Nephron progenitor cell (in vitro differentiated cells): ENCODE measurements around the gene ODAD2.
A peak's percentile ranks its signal among the peaks of the same experiment; 100 is the strongest.
"Not testable (repeated sequence)": the region's sequence is repeated elsewhere in the genome, so short reads cannot be mapped to it uniquely, and the experiment has no call there.

Source experiments
- DNase-seq: peaks from one replicate; pipeline ENCODE4 v3.0.0; 2021
- H3K27ac Mint-ChIP-seq: 2 replicates; pipeline ENCODE4 v1.8.0; 2021; ENCODE audit warnings: mild to moderate bottlenecking, moderate library complexity, mixed read lengths
- H3K27me3 Mint-ChIP-seq: 2 replicates; pipeline ENCODE4 v1.8.0; 2021; ENCODE audit warnings: mild to moderate bottlenecking, low read depth, mixed read lengths; ENCODE audit not compliant: poor library complexity
- H3K36me3 Mint-ChIP-seq: 2 replicates; pipeline ENCODE4 v1.8.0; 2021; ENCODE audit warnings: low read depth, mixed read lengths
- H3K4me1 Mint-ChIP-seq: 2 replicates; pipeline ENCODE4 v1.8.0; 2021; ENCODE audit warnings: mixed read lengths
- H3K4me3 Mint-ChIP-seq: 2 replicates; pipeline ENCODE4 v1.8.0; 2021; ENCODE audit warnings: mild to moderate bottlenecking, moderate library complexity, mixed read lengths
- H3K9me3 Mint-ChIP-seq: 2 replicates; pipeline ENCODE4 v1.8.0; 2021; ENCODE audit warnings: mild to moderate bottlenecking, moderate library complexity, mixed read lengths
- TF ChIP-seq, protein P1 (sequence below): fragments of 200-600 bp; sonication (generic); IDR thresholded peaks from 2 replicates; pipeline ENCODE4 v1.5.0; 2021; ENCODE audit warnings: antibody characterized with exemption

The ODAD2 gene

DNA sequence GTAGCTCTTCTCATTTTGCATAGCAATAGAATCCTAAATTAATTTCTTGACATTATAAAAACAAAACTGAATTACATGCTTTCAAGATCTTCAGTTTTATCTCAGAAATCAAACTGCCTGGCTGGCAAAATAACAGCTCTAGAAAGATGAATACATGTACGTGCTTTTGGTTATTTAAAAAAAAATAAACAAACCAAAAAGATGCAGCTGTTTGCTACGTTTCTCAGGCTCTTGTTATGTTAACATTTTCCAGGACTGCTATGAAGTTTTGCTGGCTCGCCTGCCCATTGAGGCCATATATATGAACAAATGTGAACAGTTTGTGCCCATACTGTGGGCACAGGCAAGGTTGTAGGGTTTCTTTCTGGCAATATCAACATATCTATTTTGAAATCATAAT lies 86.6 kb downstream of the ODAD2 start:
- Mint-ChIP-seq H3K9me3 (peaks cover 6% of the 10 kb centered on the region), H3K4me3 (no peak overlapping the region), H3K36me3 (no peaks in the 10 kb centered on the region), H3K27me3 (peaks cover 5% of the 10 kb centered on the region), H3K4me1 (peaks cover 6% of the 10 kb centered on the region), H3K27ac (no peak overlapping the region)
- DNase-seq: no peak
- TF ChIP-seq, protein P1, sequence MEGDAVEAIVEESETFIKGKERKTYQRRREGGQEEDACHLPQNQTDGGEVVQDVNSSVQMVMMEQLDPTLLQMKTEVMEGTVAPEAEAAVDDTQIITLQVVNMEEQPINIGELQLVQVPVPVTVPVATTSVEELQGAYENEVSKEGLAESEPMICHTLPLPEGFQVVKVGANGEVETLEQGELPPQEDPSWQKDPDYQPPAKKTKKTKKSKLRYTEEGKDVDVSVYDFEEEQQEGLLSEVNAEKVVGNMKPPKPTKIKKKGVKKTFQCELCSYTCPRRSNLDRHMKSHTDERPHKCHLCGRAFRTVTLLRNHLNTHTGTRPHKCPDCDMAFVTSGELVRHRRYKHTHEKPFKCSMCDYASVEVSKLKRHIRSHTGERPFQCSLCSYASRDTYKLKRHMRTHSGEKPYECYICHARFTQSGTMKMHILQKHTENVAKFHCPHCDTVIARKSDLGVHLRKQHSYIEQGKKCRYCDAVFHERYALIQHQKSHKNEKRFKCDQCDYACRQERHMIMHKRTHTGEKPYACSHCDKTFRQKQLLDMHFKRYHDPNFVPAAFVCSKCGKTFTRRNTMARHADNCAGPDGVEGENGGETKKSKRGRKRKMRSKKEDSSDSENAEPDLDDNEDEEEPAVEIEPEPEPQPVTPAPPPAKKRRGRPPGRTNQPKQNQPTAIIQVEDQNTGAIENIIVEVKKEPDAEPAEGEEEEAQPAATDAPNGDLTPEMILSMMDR: no peak

- Mint-ChIP-seq H3K27me3 (peaks cover 5% of the 10 kb centered on the region), H3K4me1 (peaks cover 6% of the 10 kb centered on the region), H3K9me3 (peaks cover 6% of the 10 kb centered on the region), H3K27ac (no peak overlapping the region), H3K4me3 (no peak overlapping the region), H3K36me3 (no peaks in the 10 kb centered on the region)
- TF ChIP-seq, protein P1: no peak
- DNase-seq: no peak
Measured at GRCh38 chr10:27911539-27911938, 87.3 kb downstream of the ODAD2 start.

- H3K36me3 Mint-ChIP-seq: no peaks in the 10 kb centered on the region
Measured at GRCh38 chr10:27911011-27911410, 87.9 kb downstream of the ODAD2 start.

GRCh38 chr10:27908231-27908630 lies 90.6 kb downstream of the ODAD2 start:
- peaks cover 29% of the 10 kb centered on the region for H3K9me3 Mint-ChIP-seq
- H3K4me3 Mint-ChIP-seq: no peak overlapping the region
- H3K27me3 Mint-ChIP-seq: peaks cover 5% of the 10 kb centered on the region
- no peaks in the 10 kb centered on the region for H3K36me3 Mint-ChIP-seq
- no peak overlapping the region for H3K27ac Mint-ChIP-seq
- DNase-seq: no peak
- peaks cover 6% of the 10 kb centered on the region for H3K4me1 Mint-ChIP-seq
- TF ChIP-seq, protein P1: no peak

More at GRCh38 chr10:27911011-27911410, 87.9 kb downstream of the ODAD2 start:
- Mint-ChIP-seq H3K27me3 (peaks cover 5% of the 10 kb centered on the region), H3K4me3 (no peak overlapping the region), H3K4me1 (peaks cover 6% of the 10 kb centered on the region), H3K9me3 (peaks cover 8% of the 10 kb centered on the region), H3K27ac (no peak overlapping the region)
- TF ChIP-seq, protein P1: no peak
- no peak for DNase-seq

DNA sequence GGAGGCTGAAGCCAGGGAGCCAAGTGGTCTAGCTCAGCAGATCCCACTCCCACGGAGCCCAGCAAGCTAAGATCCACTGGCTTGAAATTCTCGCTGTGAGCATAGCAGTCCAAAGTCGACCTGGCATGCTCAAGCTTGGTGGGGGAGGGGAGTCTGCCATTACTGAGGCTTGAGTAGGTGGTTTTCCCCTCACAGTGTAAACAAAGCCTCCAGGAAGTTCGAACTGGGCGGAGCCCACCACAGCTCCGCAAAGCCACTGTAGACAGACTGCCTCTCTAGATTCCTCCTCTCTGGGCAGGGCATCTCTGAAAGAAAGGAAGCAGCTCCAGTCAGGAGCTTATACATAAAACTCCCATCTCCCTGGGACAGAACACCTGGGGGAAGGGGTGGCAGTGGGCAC lies 99.4 kb downstream of the ODAD2 start:
- H3K27ac Mint-ChIP-seq, H3K27me3 Mint-ChIP-seq, H3K4me3 Mint-ChIP-seq, H3K4me1 Mint-ChIP-seq: not testable (repeated sequence)
- peaks cover 38% of the 10 kb centered on the region for H3K9me3 Mint-ChIP-seq
- peak; percentile 11 for DNase-seq
- peaks cover 13% of the 10 kb centered on the region for H3K36me3 Mint-ChIP-seq

DNA sequence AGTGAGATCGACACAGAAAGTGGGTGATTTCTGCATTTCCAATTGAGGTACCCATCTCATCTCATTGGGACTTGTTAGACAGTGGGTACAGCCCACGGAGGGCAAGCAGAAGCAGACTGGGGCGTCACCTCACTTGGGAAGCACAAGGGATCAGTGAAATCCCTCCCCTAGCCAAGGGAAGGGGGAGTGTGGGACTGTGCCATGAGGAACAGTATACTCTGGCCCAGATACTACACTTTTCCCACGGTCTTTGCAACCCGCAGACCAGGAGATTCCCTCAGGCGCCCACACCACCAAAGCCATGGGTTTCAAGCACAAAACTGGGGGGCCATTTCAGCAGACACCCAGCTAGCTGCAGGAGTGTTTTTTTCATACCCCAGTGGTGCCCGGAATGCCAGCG lies 99.8 kb downstream of the ODAD2 start:
- no peak for DNase-seq
- no peak overlapping the region for H3K4me3 Mint-ChIP-seq
- H3K9me3 Mint-ChIP-seq: peaks cover 34% of the 10 kb centered on the region
- peaks cover 13% of the 10 kb centered on the region for H3K36me3 Mint-ChIP-seq
- TF ChIP-seq, protein P1: no peak
- H3K27ac Mint-ChIP-seq: no peak overlapping the region
- no peaks in the 10 kb centered on the region for H3K4me1 Mint-ChIP-seq
- no peaks in the 10 kb centered on the region for H3K27me3 Mint-ChIP-seq
